ENCODE results near the gene STIM1.
"Not testable (repeated sequence)": the region's sequence is repeated elsewhere in the genome, so short reads cannot be mapped to it uniquely, and the experiment has no call there.

STIM1 gene

DNA sequence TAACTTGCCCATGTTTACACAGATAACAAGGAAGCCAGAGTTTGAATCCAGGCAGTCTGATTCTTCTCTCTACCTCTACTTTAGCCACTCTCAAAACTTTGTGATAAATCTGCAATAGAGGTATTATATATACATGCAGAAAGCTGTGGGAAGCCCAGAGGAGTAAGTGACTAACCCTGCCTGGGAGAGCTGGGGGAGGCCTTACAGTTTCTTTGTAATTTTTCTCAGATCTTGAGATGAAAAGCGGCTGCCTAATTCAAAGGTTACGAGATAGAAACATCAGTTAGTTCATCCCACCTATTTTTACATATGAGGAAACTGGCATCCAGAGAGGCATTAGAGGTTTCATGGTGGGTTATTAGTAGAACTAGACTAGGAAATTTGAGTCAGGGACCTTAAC is 4.9 kb downstream of the STIM1 start:
- ChIA-PET CTCF (interaction anchor here (1.7 to 9.3 kb wide), 5 partner anchors 7 to 212 kb away, joined by 7 to 106 read pairs (median 31); partner anchors contain the start of gene RHOG), POLR2A (no interaction called here)
- H3K4me3 ChIP-seq (ENCODE audit: low read depth, low read length): no peak overlapping the region
- TF ChIP-seq, protein P1, sequence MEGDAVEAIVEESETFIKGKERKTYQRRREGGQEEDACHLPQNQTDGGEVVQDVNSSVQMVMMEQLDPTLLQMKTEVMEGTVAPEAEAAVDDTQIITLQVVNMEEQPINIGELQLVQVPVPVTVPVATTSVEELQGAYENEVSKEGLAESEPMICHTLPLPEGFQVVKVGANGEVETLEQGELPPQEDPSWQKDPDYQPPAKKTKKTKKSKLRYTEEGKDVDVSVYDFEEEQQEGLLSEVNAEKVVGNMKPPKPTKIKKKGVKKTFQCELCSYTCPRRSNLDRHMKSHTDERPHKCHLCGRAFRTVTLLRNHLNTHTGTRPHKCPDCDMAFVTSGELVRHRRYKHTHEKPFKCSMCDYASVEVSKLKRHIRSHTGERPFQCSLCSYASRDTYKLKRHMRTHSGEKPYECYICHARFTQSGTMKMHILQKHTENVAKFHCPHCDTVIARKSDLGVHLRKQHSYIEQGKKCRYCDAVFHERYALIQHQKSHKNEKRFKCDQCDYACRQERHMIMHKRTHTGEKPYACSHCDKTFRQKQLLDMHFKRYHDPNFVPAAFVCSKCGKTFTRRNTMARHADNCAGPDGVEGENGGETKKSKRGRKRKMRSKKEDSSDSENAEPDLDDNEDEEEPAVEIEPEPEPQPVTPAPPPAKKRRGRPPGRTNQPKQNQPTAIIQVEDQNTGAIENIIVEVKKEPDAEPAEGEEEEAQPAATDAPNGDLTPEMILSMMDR (IDR thresholded peaks at IDR 0.05; ENCODE audit: insufficient read depth, low read length, missing control alignments): no peak
- no peak for DNase-seq (ENCODE audit: low read depth, low spot score)

DNA sequence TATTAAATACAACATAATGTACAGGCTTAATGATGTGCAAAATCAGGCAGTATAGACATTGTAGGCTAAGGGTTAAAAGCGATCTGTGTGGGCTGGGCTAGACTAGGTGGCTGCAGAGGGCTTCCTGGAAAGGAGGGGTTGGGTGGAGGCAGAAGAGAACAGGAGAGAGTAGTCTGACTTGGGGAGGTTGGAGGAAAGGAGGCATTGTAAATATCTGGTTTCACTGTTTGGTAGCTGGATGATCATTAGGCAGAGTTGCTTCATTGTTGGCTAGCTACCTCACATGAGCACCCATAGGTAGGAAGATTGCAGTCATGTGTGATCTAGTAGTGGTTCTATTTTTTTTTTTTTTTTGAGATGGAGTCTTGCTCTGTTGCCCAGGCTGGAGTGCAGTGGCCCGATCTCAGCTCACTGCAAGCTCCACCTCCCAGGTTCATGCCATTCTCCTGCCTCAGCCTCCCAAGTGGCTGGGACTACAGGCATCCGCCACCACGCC is 5.5 kb downstream of the STIM1 start:
- DNase-seq (ENCODE audit: low read depth, low spot score); H3K4me3 ChIP-seq (ENCODE audit: low read depth, low read length); POLR2A ChIA-PET: not testable (repeated sequence)
- CTCF ChIA-PET: interaction anchor here (1.3 to 5.5 kb wide), 3 partner anchors 9 to 212 kb away, joined by 4 to 51 read pairs (median 8); no protein-coding TSS in a partner anchor

GRCh38 chr11:3861683-3862082 is 6.2 kb downstream of the STIM1 start:
- TF ChIP-seq, protein P1 (IDR thresholded peaks at IDR 0.05; ENCODE audit: insufficient read depth, low read length, missing control alignments): no peak
- no peak for DNase-seq (ENCODE audit: low read depth, low spot score)
- POLR2A ChIA-PET: no interaction called here
- CTCF ChIA-PET: interaction anchor here (1.3 to 5.5 kb wide), 3 partner anchors 10 to 211 kb away, joined by 4 to 51 read pairs (median 8); no protein-coding TSS in a partner anchor
- H3K4me3 ChIP-seq (ENCODE audit: low read depth, low read length): no peak overlapping the region

- CTCF ChIA-PET: interaction anchor here (1.1 to 8.5 kb wide), 4 partner anchors 10 to 207 kb away, joined by 3 to 106 read pairs (median 11); partner anchors contain the start of gene STIM1
- DNase-seq (ENCODE audit: low read depth, low spot score): no peak
- POLR2A ChIA-PET: no interaction called here
- TF ChIP-seq, protein P1 (IDR thresholded peaks at IDR 0.05; ENCODE audit: insufficient read depth, low read length, missing control alignments): no peak
- H3K4me3 ChIP-seq (ENCODE audit: low read depth, low read length): no peak overlapping the region
These were observed 10.1 kb downstream of the STIM1 start for GRCh38 chr11:3865388-3866193.

DNA sequence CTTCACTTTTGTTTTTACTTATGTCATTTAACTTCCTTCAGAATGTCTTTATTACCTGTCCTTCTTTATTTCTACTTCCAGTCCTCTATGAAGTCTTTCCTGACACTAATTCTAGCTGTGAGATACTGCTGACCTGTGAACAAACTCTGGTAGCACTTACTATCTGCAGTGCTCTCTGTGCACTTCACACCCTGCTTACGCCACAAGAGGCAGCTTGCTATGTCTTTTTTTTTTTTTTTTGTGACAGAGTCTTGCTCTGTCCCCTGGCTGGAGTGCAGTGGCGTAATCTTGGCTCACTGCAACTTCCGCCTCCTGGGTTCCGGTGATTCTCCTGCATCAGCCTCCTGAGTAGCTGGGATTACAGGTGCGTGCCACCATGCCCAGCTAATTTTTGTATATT is 10.7 kb downstream of the STIM1 start:
- no peak overlapping the region for H3K4me3 ChIP-seq (ENCODE audit: low read depth, low read length)
- no peak for DNase-seq (ENCODE audit: low read depth, low spot score)
- POLR2A ChIA-PET: interaction anchor here (0.6 kb wide), 1 partner anchor 175 kb away, joined by 3 read pairs; no protein-coding TSS in a partner anchor

GRCh38 chr11:3866836-3867208 is 11.4 kb downstream of the STIM1 start:
- no peak for DNase-seq (ENCODE audit: low read depth, low spot score)
- ChIA-PET POLR2A (interaction anchor here (0.6 kb wide), 1 partner anchor 174 kb away, joined by 3 read pairs; no protein-coding TSS in a partner anchor), CTCF (interaction anchor here (1.6 to 8.5 kb wide), 3 partner anchors 11 to 206 kb away, joined by 11 to 106 read pairs (median 20); partner anchors contain the start of gene STIM1)
- no peak overlapping the region for H3K4me3 ChIP-seq (ENCODE audit: low read depth, low read length)
- TF ChIP-seq, protein P1 (IDR thresholded peaks at IDR 0.05; ENCODE audit: insufficient read depth, low read length, missing control alignments): no peak

More for the DNA sequence above, 10.7 kb downstream of the STIM1 start:
- TF ChIP-seq, protein P1 (IDR thresholded peaks at IDR 0.05; ENCODE audit: insufficient read depth, low read length, missing control alignments): no peak
- CTCF ChIA-PET: interaction anchor here (3.5 to 8.5 kb wide), 2 partner anchors 11 to 206 kb away, joined by 19 to 106 read pairs; partner anchors contain the start of gene STIM1
